ENCODE results near the gene APOBEC3A.
"Not testable (repeated sequence)": the region's sequence is repeated elsewhere in the genome, so short reads cannot be mapped to it uniquely, and the experiment has no call there.

GRCh38 chr22:38960673-38961072 is 3.3 kb downstream of the APOBEC3A start:
- not testable (repeated sequence) for TF ChIP-seq CTCF (IDR thresholded peaks at IDR 0.05; ENCODE audit: borderline replicate concordance, extremely low read depth, low read length, poor library complexity, severe bottlenecking); EZH2 (IDR thresholded peaks at IDR 0.05; ENCODE audit: borderline replicate concordance, low read depth, low read length, severe bottlenecking)

All from DND-41 (cell line).